ENCODE data around the gene OR6C4.
"Not testable (repeated sequence)": the region's sequence is repeated elsewhere in the genome, so short reads cannot be mapped to it uniquely, and the experiment has no call there.

Gene OR6C4

GRCh38 chr12:55582066-55582465, 32.7 kb downstream of the OR6C4 start:
- H3K27me3 ChIP-seq (ENCODE audit: control insufficient read depth in 1 of 2, insufficient read depth in 2 of 2, low read length in 2 of 2), result no peaks in the 10 kb centered on the region
- H3K9ac ChIP-seq (ENCODE audit: low read depth in 1 of 2, low read length in 2 of 2), result no peak overlapping the region
- no peaks in the 10 kb centered on the region for H3K36me3 ChIP-seq (ENCODE audit: control insufficient read depth in 1 of 2, insufficient read depth in 2 of 2, low read length in 2 of 2)
- H3K4me3 ChIP-seq (ENCODE audit: low read depth in 1 of 2, low read length in 2 of 2), result no peak overlapping the region
- no peak overlapping the region for H3K27ac ChIP-seq (ENCODE audit: low read depth, low read length)
- H3K4me1 ChIP-seq (ENCODE audit: control insufficient read depth in 1 of 2, insufficient read depth in 2 of 2, low read length in 2 of 2), result no peaks in the 10 kb centered on the region
- no peaks in the 10 kb centered on the region for H3K9me3 ChIP-seq (ENCODE audit: control insufficient read depth in 1 of 2, low read length in 2 of 2)

- no peaks in the 10 kb centered on the region for H3K27me3 ChIP-seq (ENCODE audit: control insufficient read depth in 1 of 2, insufficient read depth in 2 of 2, low read length in 2 of 2)
- no peak overlapping the region for H3K9ac ChIP-seq (ENCODE audit: low read depth in 1 of 2, low read length in 2 of 2)
- no peaks in the 10 kb centered on the region for H3K4me1 ChIP-seq (ENCODE audit: control insufficient read depth in 1 of 2, insufficient read depth in 2 of 2, low read length in 2 of 2)
- no peak overlapping the region for H3K4me3 ChIP-seq (ENCODE audit: low read depth in 1 of 2, low read length in 2 of 2)
- H3K36me3 ChIP-seq (ENCODE audit: control insufficient read depth in 1 of 2, insufficient read depth in 2 of 2, low read length in 2 of 2), result no peaks in the 10 kb centered on the region
- no peaks in the 10 kb centered on the region for H3K9me3 ChIP-seq (ENCODE audit: control insufficient read depth in 1 of 2, low read length in 2 of 2)
- no peak overlapping the region for H3K27ac ChIP-seq (ENCODE audit: low read depth, low read length)
These were observed 36.4 kb downstream of the OR6C4 start for GRCh38 chr12:55585817-55586216.

GRCh38 chr12:55590152-55590551, 40.8 kb downstream of the OR6C4 start:
- H3K4me3 ChIP-seq (ENCODE audit: low read depth in 1 of 2, low read length in 2 of 2); H3K9me3 ChIP-seq (ENCODE audit: control insufficient read depth in 1 of 2, low read length in 2 of 2); H3K4me1 ChIP-seq (ENCODE audit: control insufficient read depth in 1 of 2, insufficient read depth in 2 of 2, low read length in 2 of 2); H3K36me3 ChIP-seq (ENCODE audit: control insufficient read depth in 1 of 2, insufficient read depth in 2 of 2, low read length in 2 of 2); H3K27me3 ChIP-seq (ENCODE audit: control insufficient read depth in 1 of 2, insufficient read depth in 2 of 2, low read length in 2 of 2); H3K27ac ChIP-seq (ENCODE audit: low read depth, low read length); H3K9ac ChIP-seq (ENCODE audit: low read depth in 1 of 2, low read length in 2 of 2): not testable (repeated sequence)

All from duodenal mucosa (tissue), 2 donors.